SU-DHL-6 (cell line): ENCODE measurements around the gene LAMA2.

ENCODE experiments used
- CTCF ChIP-seq: fragments of 200-600 bp; sonication (generic); IDR thresholded peaks from one replicate; pipeline ENCODE4 v1.5.1; 2017; ENCODE audit warnings: antibody characterized with exemption, mild to moderate bottlenecking, low read length, moderate library complexity; ENCODE audit not compliant: insufficient read depth, poor library complexity, severe bottlenecking
- EZH2phosphoT487 ChIP-seq: fragments of 200-600 bp; sonication (generic), shearing (Covaris generic); conservative IDR thresholded peaks from 2 replicates; pipeline ENCODE4 v1.6.1; 2018; ENCODE audit warnings: mild to moderate bottlenecking, antibody characterized with exemption, low read length, moderate library complexity, mixed read lengths

- TF ChIP-seq CTCF (no peak), EZH2phosphoT487 (no peak)
Observed at GRCh38 chr6:129084406-129084805, 201.5 kb downstream of the LAMA2 start.
